Upper lobe of left lung (tissue), 6 donors: Measurements from ENCODE around the gene RBBP4. TPM values are rescaled to one million over a fixed set of nuclear protein-coding genes. Genes with fewer than 3 reads are reported as not detected.
A peak's percentile ranks its signal among the peaks of the same experiment; 100 is the strongest.

Source experiments
- ATAC-seq, 2 donors: fragments of 200-7000 bp; cut with Tn5 transposase; one replicate each; pipeline ENCODE4 v1.9.1; 2022; ENCODE audit warnings: mild to moderate bottlenecking in 2 of 2, moderate library complexity in 2 of 2; ENCODE audit not compliant: low FRiP score in 2 of 2
- DNase-seq, 2 donors: peaks; one replicate each; pipeline ENCODE4 v3.0.0-alpha.2; 2019 to 2020
- H3K27ac ChIP-seq, 4 donors: fragments of 200-600 bp; sonication (generic); one replicate each; pipeline ENCODE4 v1.5.1; 2016 to 2019
- H3K27me3 ChIP-seq, 4 donors: fragments of 200-600 bp; sonication (generic); one replicate each; pipeline ENCODE4 v1.5.1; 2017 to 2019
- H3K36me3 ChIP-seq, 4 donors: fragments of 200-600 bp; sonication (generic); one replicate each; pipeline ENCODE4 v1.5.1; 2016 to 2019
- H3K4me1 ChIP-seq, 4 donors: fragments of 200-600 bp; sonication (generic); one replicate each; pipeline ENCODE4 v1.5.1; 2018 to 2019
- H3K4me3 ChIP-seq, 4 donors: fragments of 200-600 bp; sonication (generic); one replicate each; pipeline ENCODE4 v1.5.1; 2017 to 2019; ENCODE audit warnings: mild to moderate bottlenecking in 2 of 4, moderate library complexity in 1 of 4
- H3K9me3 ChIP-seq, 4 donors: fragments of 200-600 bp; sonication (generic); one replicate each; pipeline ENCODE4 v1.5.1; 2018 to 2019
- CTCF ChIP-seq, 6 experiments: fragments of 450-650 bp in 4 of 6; fragments of 200-600 bp in 2 of 6; sonication (generic) in 2 of 6; IDR thresholded peaks; one replicate each; pipeline ENCODE4 v1.5.1; 2016 to 2019; ENCODE audit warnings: antibody characterized with exemption in 6 of 6
- EP300 ChIP-seq, 4 donors: sonication (generic); formaldehyde crosslinking; IDR thresholded peaks; one replicate each; pipeline ENCODE4 v1.5.1; 2017; ENCODE audit warnings: antibody characterized with exemption in 4 of 4, control low read depth in 2 of 4
- POLR2A ChIP-seq, 4 donors: fragments of 450-650 bp; IDR thresholded peaks; one replicate each; pipeline ENCODE4 v1.5.1; 2016 to 2017; ENCODE audit warnings: antibody characterized with exemption in 4 of 4, mild to moderate bottlenecking in 2 of 4
- POLR2AphosphoS5 ChIP-seq, 2 donors: sonication (generic); formaldehyde crosslinking; IDR thresholded peaks; one replicate each; pipeline ENCODE4 v1.5.1; 2017; ENCODE audit warnings: antibody characterized with exemption in 2 of 2
- WGBS, 2 donors: methylation state at CpG; one replicate each; pipeline ENCODE4 v1.1.5; 2017 to 2018; 5-methylcytosine and 5-hydroxymethylcytosine counted together
- total RNA-seq, 6 donors: library from RNA; depleted of rRNA in 4 of 6; stranded (reverse); fragments of >200 nt in 4 of 6; gene quantifications; one replicate each; pipeline versions ENCODE4 v1.1.0 to v1.2.1, GENCODE V29; 2016 to 2021
- donor health status: DM: no; HTN: no; CAD: no; lungs with moderate emphysema.
- donor health status: DM: no; HTN: yes; CAD: no; lungs with severe emphysema.

Gene RBBP4
- total RNA-seq, 6 donors from 2014 or later = 72.8 to 161 (median 131) TPM

GRCh38 chr1:32644426-32644825 is 6.6 kb upstream of the RBBP4 start:
- Histone ChIP-seq H3K27ac (no peak overlapping the region), H3K27me3 (no peaks in the 10 kb centered on the region), H3K36me3 (peaks cover 0 to 12% (median 0%) of the 10 kb centered on the region in 4 donors), H3K4me1 (peaks cover 6 to 15% (median 10%) of the 10 kb centered on the region in 4 donors), H3K9me3 (no peaks in the 10 kb centered on the region), H3K4me3 (no peak overlapping the region)
- WGBS, 2 donors = 86 to 92% methylated on average over 4 of the region's 4 CpGs
- ATAC-seq (no peak), DNase-seq (no peak)
- TF ChIP-seq CTCF (IDR thresholded peaks at IDR 0.05) = no peak
- no peak for TF ChIP-seq EP300 (IDR thresholded peaks at IDR 0.05)
- TF ChIP-seq POLR2AphosphoS5 (IDR thresholded peaks at IDR 0.05) = no peak
- TF ChIP-seq POLR2A (IDR thresholded peaks at IDR 0.05) = no peak

- DNase-seq = no peak
- 84 to 86% methylated on average over 6 of the region's 6 CpGs for WGBS, 2 donors
- peaks cover 0 to 17% (median 0%) of the 10 kb centered on the region in 4 donors for H3K36me3 ChIP-seq
- H3K27ac ChIP-seq = no peak overlapping the region
- ATAC-seq = no peak
- no peaks in the 10 kb centered on the region for H3K27me3 ChIP-seq
- H3K4me3 ChIP-seq = no peak overlapping the region
- no peaks in the 10 kb centered on the region for H3K9me3 ChIP-seq
- TF ChIP-seq POLR2A (IDR thresholded peaks at IDR 0.05) (no peak), EP300 (IDR thresholded peaks at IDR 0.05) (no peak), POLR2AphosphoS5 (IDR thresholded peaks at IDR 0.05) (no peak), CTCF (IDR thresholded peaks at IDR 0.05) (no peak)
- peaks cover 16 to 29% (median 22%) of the 10 kb centered on the region in 4 donors for H3K4me1 ChIP-seq
These were observed 3.5 kb upstream of the RBBP4 start for GRCh38 chr1:32647308-32648134.

DNA sequence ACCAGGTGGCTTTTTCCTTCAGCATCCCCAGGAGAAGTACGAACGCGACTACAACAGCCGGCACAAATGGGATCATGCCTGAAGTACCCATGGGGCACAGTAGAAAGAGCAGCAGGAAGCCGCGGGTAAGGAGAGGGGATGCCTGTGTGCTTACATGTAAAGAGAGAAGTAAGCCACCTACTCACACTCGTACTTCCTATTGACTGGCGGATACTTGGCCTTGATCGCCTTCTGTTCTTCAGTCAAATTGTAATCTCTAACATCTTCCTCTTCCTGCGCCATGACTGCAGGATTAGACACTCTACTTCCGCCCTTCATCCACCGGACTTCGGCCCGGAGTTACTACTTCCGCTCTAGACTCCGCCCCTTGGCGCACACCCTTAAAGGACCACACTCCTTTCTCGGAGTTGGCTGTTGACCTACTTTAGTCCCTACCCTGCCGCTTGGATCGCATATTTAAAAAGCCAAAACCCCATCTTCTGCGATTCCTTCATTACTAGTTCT is 708 bp upstream of the RBBP4 start, which contains the start of gene ZBTB8OS:
Gene ZBTB8OS, minus strand, starts transcription at position 303 of the 504 bp plus-strand sequence. Its CDS starts 21 bp downstream, at position 282.
- ATAC-seq (peak; percentile 95 to 97), DNase-seq (peak in 1 of 2 donors; percentile 93)
- H3K4me3 ChIP-seq = peak within 1 kb of the TSS; percentile 64 to 95 (median 70)
- peaks cover 0 to 39% (median 10%) of the 10 kb centered on the region in 4 donors for H3K36me3 ChIP-seq
- H3K27ac ChIP-seq = peak within 1 kb of the TSS; percentile 97 to 99 (median 98)
- no peaks in the 10 kb centered on the region for H3K9me3 ChIP-seq
- H3K4me1 ChIP-seq = peaks cover 32 to 55% (median 45%) of the 10 kb centered on the region in 4 donors
- H3K27me3 ChIP-seq = no peaks in the 10 kb centered on the region
- 1% methylated on average over 21 of the region's 21 CpGs for WGBS, 2 donors
- TF ChIP-seq POLR2AphosphoS5 (IDR thresholded peaks at IDR 0.05) (peak; percentile 73 to 78), POLR2A (IDR thresholded peaks at IDR 0.05) (peak; percentile 12 to 77 (median 55)), CTCF (IDR thresholded peaks at IDR 0.05) (no peak), EP300 (IDR thresholded peaks at IDR 0.05) (peak in 1 of 4 donors; percentile 24)

- no peak for TF ChIP-seq EP300 (IDR thresholded peaks at IDR 0.05)
- no peak for TF ChIP-seq POLR2A (IDR thresholded peaks at IDR 0.05)
- TF ChIP-seq CTCF (IDR thresholded peaks at IDR 0.05) = no peak
- no peak for TF ChIP-seq POLR2AphosphoS5 (IDR thresholded peaks at IDR 0.05)
- H3K4me1 ChIP-seq = peaks cover 32 to 65% (median 53%) of the 10 kb centered on the region in 4 donors
- H3K36me3 ChIP-seq = peaks cover 2 to 41% (median 13%) of the 10 kb centered on the region in 4 donors
- H3K4me3 ChIP-seq = peak overlapping the region; percentile 64 to 95 (median 70)
- H3K27me3 ChIP-seq = no peaks in the 10 kb centered on the region
- H3K9me3 ChIP-seq = no peaks in the 10 kb centered on the region
- DNase-seq (no peak), ATAC-seq (peak; percentile 11 to 37)
- H3K27ac ChIP-seq = peak overlapping the region; percentile 97 to 99 (median 98)
- WGBS, 2 donors = 1% methylated on average over 11 to 43 of the region's 43 CpGs
These were observed 559 bp downstream of the RBBP4 start for GRCh38 chr1:32651461-32652073.
